ENCODE results near the gene ENTHD1.

- no peak for TF ChIP-seq CTCF (IDR thresholded peaks at IDR 0.05)
- no peak for TF ChIP-seq POLR2AphosphoS5 (IDR thresholded peaks at IDR 0.05)
- no peak for TF ChIP-seq POLR2A (IDR thresholded peaks at IDR 0.05)
These were observed 195.7 kb downstream of the ENTHD1 start for GRCh38 chr22:39697790-39698430.
